Tibial nerve (tissue), 4 donors: ENCODE data around the gene TNIP1. TPM values are rescaled to one million over a fixed set of nuclear protein-coding genes. Genes with fewer than 3 reads are reported as not detected.
A peak's percentile ranks its signal among the peaks of the same experiment; 100 is the strongest.

Experiments used
- DNase-seq, 2 donors: peaks; one replicate each; pipeline ENCODE4 v3.0.0-alpha.2; 2019; ENCODE audit warnings: low spot score in 2 of 2
- H3K27ac ChIP-seq, 4 donors: fragments of 200-600 bp; sonication (generic) in 3 of 4; one replicate each; pipeline ENCODE4 v1.5.1; 2017 to 2019; ENCODE audit warnings: mild to moderate bottlenecking in 1 of 4
- H3K27me3 ChIP-seq, 2 donors: fragments of 200-600 bp; sonication (generic) in 1 of 2; one replicate each; pipeline versions ENCODE4 v1.5.1 to v1.6.0; 2017 to 2019
- H3K36me3 ChIP-seq, 3 donors: fragments of 200-600 bp; sonication (generic); one replicate each; pipeline ENCODE4 v1.5.1; 2018 to 2019
- H3K4me1 ChIP-seq, 4 donors: fragments of 200-600 bp; sonication (generic) in 3 of 4; one replicate each; pipeline ENCODE4 v1.5.1; 2017 to 2019
- H3K4me3 ChIP-seq, 4 donors: fragments of 200-600 bp; sonication (generic) in 3 of 4; one replicate each; pipeline ENCODE4 v1.5.1; 2017 to 2019; ENCODE audit warnings: mild to moderate bottlenecking in 1 of 4, moderate library complexity in 1 of 4
- H3K9me3 ChIP-seq, 4 donors: fragments of 200-600 bp; sonication (generic) in 3 of 4; one replicate each; pipeline ENCODE4 v1.5.1; 2017 to 2019
- EP300 ChIP-seq, 2 donors: sonication (generic); formaldehyde crosslinking; IDR thresholded peaks; one replicate each; pipeline ENCODE4 v1.6.1; 2017; ENCODE audit warnings: antibody characterized with exemption in 2 of 2, mild to moderate bottlenecking in 1 of 2
- POLR2A ChIP-seq, 2 donors: fragments of 450-650 bp; IDR thresholded peaks; one replicate each; pipeline ENCODE4 v1.6.1; 2017; ENCODE audit warnings: antibody characterized with exemption in 2 of 2, mild to moderate bottlenecking in 2 of 2, moderate library complexity in 2 of 2
- WGBS, 2 donors: methylation state at CpG; one replicate each; pipeline ENCODE4 v1.1.5; 2018; 5-methylcytosine and 5-hydroxymethylcytosine counted together
- total RNA-seq, 4 donors: library from RNA; depleted of rRNA; stranded (reverse); fragments of >200 nt; gene quantifications; one replicate each; pipeline ENCODE4 v1.1.0, GENCODE V29; 2016
- TF ChIP-seq, protein P1 (sequence below), 5 experiments: fragments of 200-600 bp in 3 of 5; fragments of 450-650 bp in 2 of 5; sonication (generic) in 3 of 5; IDR thresholded peaks; one replicate each; pipeline ENCODE4 v1.5.1; 2016 to 2019; ENCODE audit warnings: antibody characterized with exemption in 5 of 5, mild to moderate bottlenecking in 3 of 5, moderate library complexity in 2 of 5

The TNIP1 gene
- total RNA-seq, 4 donors from 2014 or later, result 91.2 to 108 (median 94.3) TPM

DNA sequence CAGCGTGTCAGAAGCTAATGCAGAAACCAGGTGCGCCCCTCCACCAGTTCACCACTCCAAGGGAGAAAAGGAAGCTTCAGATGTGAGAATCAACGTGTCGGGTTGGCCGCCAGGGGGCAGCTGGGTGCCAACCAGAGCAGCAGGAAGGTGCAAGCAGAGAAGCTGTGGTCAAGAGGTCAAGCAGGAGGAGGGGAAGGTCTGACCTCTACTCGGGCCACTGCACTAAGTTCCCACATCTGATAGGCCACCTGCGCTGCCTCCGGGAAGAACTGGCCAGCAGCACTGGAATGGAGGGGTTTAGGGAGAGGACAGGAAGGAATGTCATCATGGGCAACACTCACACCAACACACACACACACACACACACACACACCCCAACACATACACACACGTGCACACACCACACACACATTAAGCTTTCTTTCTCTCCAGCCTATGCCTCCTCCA, 45.4 kb upstream of the TNIP1 start:
- Histone ChIP-seq H3K27me3 (no peaks in the 10 kb centered on the region), H3K4me3 (no peak overlapping the region), H3K27ac (no peak overlapping the region), H3K4me1 (peaks cover 0 to 15% (median 3%) of the 10 kb centered on the region in 4 donors), H3K36me3 (peaks cover 2 to 89% (median 30%) of the 10 kb centered on the region in 3 donors), H3K9me3 (no peaks in the 10 kb centered on the region)
- DNase-seq, result peak; percentile 60 to 70
- 11 to 22% methylated on average over 9 of the region's 9 CpGs for WGBS, 2 donors
- no peak for TF ChIP-seq POLR2A (IDR thresholded peaks at IDR 0.05)
- TF ChIP-seq, protein P1, sequence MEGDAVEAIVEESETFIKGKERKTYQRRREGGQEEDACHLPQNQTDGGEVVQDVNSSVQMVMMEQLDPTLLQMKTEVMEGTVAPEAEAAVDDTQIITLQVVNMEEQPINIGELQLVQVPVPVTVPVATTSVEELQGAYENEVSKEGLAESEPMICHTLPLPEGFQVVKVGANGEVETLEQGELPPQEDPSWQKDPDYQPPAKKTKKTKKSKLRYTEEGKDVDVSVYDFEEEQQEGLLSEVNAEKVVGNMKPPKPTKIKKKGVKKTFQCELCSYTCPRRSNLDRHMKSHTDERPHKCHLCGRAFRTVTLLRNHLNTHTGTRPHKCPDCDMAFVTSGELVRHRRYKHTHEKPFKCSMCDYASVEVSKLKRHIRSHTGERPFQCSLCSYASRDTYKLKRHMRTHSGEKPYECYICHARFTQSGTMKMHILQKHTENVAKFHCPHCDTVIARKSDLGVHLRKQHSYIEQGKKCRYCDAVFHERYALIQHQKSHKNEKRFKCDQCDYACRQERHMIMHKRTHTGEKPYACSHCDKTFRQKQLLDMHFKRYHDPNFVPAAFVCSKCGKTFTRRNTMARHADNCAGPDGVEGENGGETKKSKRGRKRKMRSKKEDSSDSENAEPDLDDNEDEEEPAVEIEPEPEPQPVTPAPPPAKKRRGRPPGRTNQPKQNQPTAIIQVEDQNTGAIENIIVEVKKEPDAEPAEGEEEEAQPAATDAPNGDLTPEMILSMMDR (IDR thresholded peaks at IDR 0.05), result peak; percentile 70 to 94 (median 79)
- no peak for TF ChIP-seq EP300 (IDR thresholded peaks at IDR 0.05)

DNA sequence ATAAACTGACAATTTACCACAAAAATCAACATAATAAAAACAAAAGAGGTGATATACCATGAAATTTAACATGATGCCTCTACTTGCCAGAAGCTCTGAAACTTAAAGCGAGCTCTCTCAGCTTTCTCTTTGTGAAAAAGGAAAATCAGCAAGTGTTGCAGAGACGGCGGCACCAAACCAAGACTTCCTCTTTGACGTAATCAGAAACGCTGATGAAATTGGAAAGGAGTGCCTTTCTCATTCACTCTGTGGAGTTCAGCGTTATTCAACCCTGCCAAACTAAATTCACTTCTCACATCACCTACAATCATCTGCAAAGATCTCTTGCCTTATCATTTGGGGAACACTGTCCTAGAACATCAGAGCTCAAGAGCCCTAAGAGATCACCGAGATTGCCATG, 44.6 kb upstream of the TNIP1 start:
- H3K36me3 ChIP-seq, result peaks cover 0 to 89% (median 28%) of the 10 kb centered on the region in 3 donors
- H3K27ac ChIP-seq, result peak overlapping the region in 1 of 4 donors; percentile 25
- no peaks in the 10 kb centered on the region for H3K9me3 ChIP-seq
- DNase-seq, result no peak
- TF ChIP-seq, protein P1 (IDR thresholded peaks at IDR 0.05), result no peak
- H3K4me3 ChIP-seq, result no peak overlapping the region
- no peaks in the 10 kb centered on the region for H3K27me3 ChIP-seq
- H3K4me1 ChIP-seq, result peaks cover 0 to 15% (median 3%) of the 10 kb centered on the region in 4 donors
- WGBS, 2 donors, result 68 to 77% methylated on average over 7 of the region's 7 CpGs

DNA sequence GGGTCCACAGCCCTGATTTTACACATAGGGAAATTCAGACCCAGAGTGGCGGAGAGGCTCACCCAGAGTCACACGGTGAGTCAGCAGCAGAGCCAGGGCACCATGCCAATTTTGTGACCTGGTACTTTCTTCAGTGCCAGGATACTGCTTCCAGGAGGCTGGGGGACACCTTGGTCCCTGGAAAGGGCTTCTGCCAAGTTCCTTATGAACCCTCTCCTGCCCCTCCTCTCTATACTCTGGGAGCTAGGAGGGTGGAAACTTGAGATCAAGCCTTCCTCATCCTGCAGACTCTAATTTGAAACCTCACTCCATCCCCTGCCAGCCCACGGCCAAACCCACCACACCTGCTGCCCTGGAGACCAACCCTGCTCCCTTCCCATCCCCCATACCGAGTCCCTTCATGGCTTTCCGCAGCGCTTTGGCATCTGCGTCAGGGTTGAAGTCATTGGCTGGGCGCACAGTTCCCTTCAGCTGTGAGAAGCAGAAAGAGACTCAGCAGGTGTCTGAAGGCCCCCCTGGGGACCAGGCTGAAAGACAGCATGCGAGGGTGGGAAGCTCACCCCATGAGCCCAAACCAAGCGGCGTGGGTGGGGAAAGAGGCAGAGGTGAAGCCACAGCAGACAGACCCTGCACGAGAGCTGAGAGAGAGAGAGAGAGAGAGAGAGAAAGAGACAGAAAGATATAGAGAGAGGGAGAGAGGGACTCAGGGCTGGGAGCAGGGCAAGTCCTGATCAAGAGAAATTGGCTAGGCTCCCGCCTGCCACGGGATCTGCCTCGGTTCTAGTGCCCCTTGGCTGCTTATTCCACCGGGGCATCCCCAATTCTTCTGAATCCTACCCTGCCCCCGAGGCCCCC, 43.3 kb upstream of the TNIP1 start:
- TF ChIP-seq EP300 (IDR thresholded peaks at IDR 0.05) (no peak), POLR2A (IDR thresholded peaks at IDR 0.05) (no peak)
- TF ChIP-seq, protein P1 (IDR thresholded peaks at IDR 0.05), result no peak
- H3K4me3 ChIP-seq, result no peak overlapping the region
- no peaks in the 10 kb centered on the region for H3K9me3 ChIP-seq
- H3K36me3 ChIP-seq, result peaks cover 0 to 89% (median 22%) of the 10 kb centered on the region in 3 donors
- H3K27ac ChIP-seq, result peak overlapping the region in 3 of 4 donors; percentile 8 to 39 (median 35)
- H3K4me1 ChIP-seq, result peaks cover 0 to 15% (median 3%) of the 10 kb centered on the region in 4 donors
- no peak for DNase-seq
- H3K27me3 ChIP-seq, result no peaks in the 10 kb centered on the region
- WGBS, 2 donors, result 69 to 72% methylated on average over 16 to 17 of the region's 17 CpGs

DNA sequence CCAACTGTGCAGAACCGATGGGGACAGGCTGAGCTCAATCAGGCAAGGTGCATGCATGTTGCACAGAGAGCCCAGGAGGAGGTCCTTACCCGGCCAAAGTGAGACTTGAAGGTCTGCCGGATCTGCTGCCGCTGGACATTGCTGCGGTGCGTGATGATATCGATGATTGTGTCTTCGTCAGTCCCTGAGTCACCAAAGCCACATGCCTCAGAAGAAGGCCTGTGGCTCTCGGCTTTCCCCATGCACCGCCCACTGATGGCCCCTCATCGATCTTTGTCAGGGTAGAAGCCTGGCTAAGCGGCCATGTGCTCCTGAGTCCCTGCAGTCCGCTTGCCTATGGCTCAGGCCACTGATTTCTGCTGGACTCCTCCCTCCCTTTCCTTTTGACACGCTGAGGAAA, 42.0 kb upstream of the TNIP1 start:
- Histone ChIP-seq H3K9me3 (no peaks in the 10 kb centered on the region), H3K36me3 (peaks cover 0 to 89% (median 20%) of the 10 kb centered on the region in 3 donors), H3K27ac (no peak overlapping the region), H3K27me3 (no peaks in the 10 kb centered on the region), H3K4me3 (no peak overlapping the region), H3K4me1 (peaks cover 0 to 15% (median 3%) of the 10 kb centered on the region in 4 donors)
- TF ChIP-seq, protein P1 (IDR thresholded peaks at IDR 0.05), result no peak
- no peak for TF ChIP-seq POLR2A (IDR thresholded peaks at IDR 0.05)
- TF ChIP-seq EP300 (IDR thresholded peaks at IDR 0.05), result no peak
- WGBS, 2 donors, result 93 to 94% methylated on average over 14 of the region's 14 CpGs
- DNase-seq, result no peak

DNA sequence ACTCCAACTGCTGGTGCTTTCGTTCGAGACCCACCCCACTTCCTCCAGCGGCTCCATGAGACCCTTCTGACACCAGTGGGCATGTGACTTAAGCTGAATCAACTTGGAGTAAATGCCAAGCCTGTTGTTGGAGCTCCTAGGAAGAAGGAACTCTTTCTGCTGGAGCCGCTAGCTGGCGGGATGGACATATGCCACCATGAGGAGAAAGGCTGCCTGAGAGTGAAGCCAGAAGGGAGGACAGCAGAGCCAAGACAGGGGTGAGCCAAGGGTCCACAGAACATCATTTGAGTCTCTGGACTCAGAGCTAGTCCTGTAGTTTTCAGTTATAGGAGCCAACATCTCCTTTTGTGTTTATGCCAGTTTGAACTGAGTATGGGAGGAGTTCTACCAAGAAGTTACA, 40.8 kb upstream of the TNIP1 start:
- DNase-seq, result no peak
- H3K4me1 ChIP-seq, result peaks cover 0 to 9% (median 3%) of the 10 kb centered on the region in 4 donors
- H3K36me3 ChIP-seq, result peaks cover 0 to 95% (median 20%) of the 10 kb centered on the region in 3 donors
- H3K27me3 ChIP-seq, result no peaks in the 10 kb centered on the region
- H3K4me3 ChIP-seq, result no peak overlapping the region
- H3K27ac ChIP-seq, result no peak overlapping the region
- no peaks in the 10 kb centered on the region for H3K9me3 ChIP-seq
- WGBS, 2 donors, result 49 to 73% methylated on average over 5 of the region's 5 CpGs
- TF ChIP-seq POLR2A (IDR thresholded peaks at IDR 0.05), result no peak
- TF ChIP-seq, protein P1 (IDR thresholded peaks at IDR 0.05), result no peak
- TF ChIP-seq EP300 (IDR thresholded peaks at IDR 0.05), result no peak
